CD4-positive, alpha-beta T cell (primary cell): ENCODE measurements around the gene COG2. TPM values are rescaled to one million over a fixed set of nuclear protein-coding genes. Genes with fewer than 3 reads are reported as not detected.
"Not testable (repeated sequence)": the region's sequence is repeated elsewhere in the genome, so short reads cannot be mapped to it uniquely, and the experiment has no call there.

Experiments used
- ATAC-seq: fragments of 200-7000 bp; cut with Tn5 transposase; one replicate; pipeline ENCODE4 v1.10.0; 2022; ENCODE audit warnings: mild to moderate bottlenecking; ENCODE audit not compliant: poor library complexity
- CTCF ChIA-PET: fragments of 350-600 bp; sonication (Branson Sonifier 250); formaldehyde crosslinking; loops from one replicate; lab custom pipeline; 2021; ENCODE audit warnings: antibody characterized with exemption, inconsistent platforms; lab: Charles Lee
- POLR2A ChIA-PET: fragments of 350-600 bp; sonication (Branson Sonifier 250); formaldehyde crosslinking; loops from one replicate; lab custom pipeline; 2021; ENCODE audit warnings: antibody characterized with exemption, inconsistent platforms; lab: Charles Lee
- DNase-seq, 14 experiments: peaks; one replicate each; pipeline ENCODE4 v3.0.0-alpha.2; 2013 to 2020; ENCODE audit warnings: mixed read lengths in 2 of 14
- H3K27ac ChIP-seq, 2 donors: one replicate each; pipeline versions ENCODE4 v1.5.1 to v1.7.0; 2013; ENCODE audit warnings: low read length in 2 of 2, low read depth in 1 of 2, mild to moderate bottlenecking in 1 of 2
- H3K27me3 ChIP-seq, 2 experiments: 1 replicate in 1 of 2; 2 replicates in 1 of 2; pipeline versions ENCODE4 v1.6.1 to v1.7.0; 2013; ENCODE audit warnings: low read length in 2 of 2, control low read depth in 1 of 2, mild to moderate bottlenecking in 1 of 2, moderate library complexity in 1 of 2; ENCODE audit not compliant: insufficient read depth in 2 of 2, control insufficient read depth in 1 of 2
- H3K36me3 ChIP-seq: one replicate; pipeline ENCODE4 v1.6.1; 2013; ENCODE audit warnings: low read length, control low read depth; ENCODE audit not compliant: insufficient read depth
- H3K4me1 ChIP-seq: one replicate; pipeline ENCODE4 v1.6.1; 2013; ENCODE audit warnings: low read length, control low read depth; ENCODE audit not compliant: insufficient read depth
- H3K4me3 ChIP-seq: one replicate; pipeline ENCODE4 v1.5.1; 2013; ENCODE audit warnings: mild to moderate bottlenecking, low read length, moderate library complexity
- H3K9me3 ChIP-seq, 2 experiments: 1 replicate in 1 of 2; 2 replicates in 1 of 2; pipeline versions ENCODE4 v1.6.1 to v1.7.0; 2013; ENCODE audit warnings: low read length in 2 of 2, mild to moderate bottlenecking in 2 of 2, control low read depth in 1 of 2, moderate library complexity in 1 of 2; ENCODE audit not compliant: control insufficient read depth in 1 of 2, insufficient read depth in 1 of 2
- H3K27ac Mint-ChIP-seq: one replicate; pipeline ENCODE4 v1.8.0; 2020; ENCODE audit warnings: mixed read lengths
- H3K27me3 Mint-ChIP-seq: one replicate; pipeline ENCODE4 v1.8.0; 2021; ENCODE audit warnings: mixed read lengths
- H3K36me3 Mint-ChIP-seq: one replicate; pipeline ENCODE4 v1.8.0; 2021; ENCODE audit warnings: low read depth, mixed read lengths
- H3K4me1 Mint-ChIP-seq: one replicate; pipeline ENCODE4 v1.8.0; 2021; ENCODE audit warnings: low read depth, mixed read lengths
- H3K4me3 Mint-ChIP-seq: one replicate; pipeline ENCODE4 v1.8.0; 2020; ENCODE audit warnings: mild to moderate bottlenecking, mixed read lengths
- H3K9me3 Mint-ChIP-seq: one replicate; pipeline ENCODE4 v1.8.0; 2020; ENCODE audit warnings: mixed read lengths
- CTCF ChIP-seq: fragments of 200-600 bp; IDR thresholded peaks from one replicate; pipeline ENCODE4 v1.8.0; 2022; ENCODE audit warnings: antibody characterized with exemption, mild to moderate bottlenecking
- intact Hi-C, 2 experiments: fragments of 100-400 bp; cut with DNase I in 1 of 2; cut with micrococcal nuclease in 1 of 2; formaldehyde crosslinking; loops; one replicate each; pipeline versions ENCODE4 v1.15.1 to v1.9.0; 2023 to 2025; cut with DNase I, micrococcal nuclease
- total RNA-seq, 174 experiments: library from RNA in 2 of 174; stranded (reverse) in 2 of 174; gene quantifications; one replicate each; pipeline ENCODE4 v1.2.3 and lab custom pipeline; 2021 to 2026

The COG2 gene
- total RNA-seq, 2 experiments from 2014 or later: 17.3 to 21.4 TPM

- Mint-ChIP-seq H3K4me3 (no peak overlapping the region), H3K9me3 (no peaks in the 10 kb centered on the region), H3K27ac (no peak overlapping the region), H3K36me3 (no peaks in the 10 kb centered on the region), H3K27me3 (peaks cover 14% of the 10 kb centered on the region), H3K4me1 (no peaks in the 10 kb centered on the region)
- ChIA-PET POLR2A (no interaction called here), CTCF (no interaction called here)
- Histone ChIP-seq H3K9me3 (no peaks in the 10 kb centered on the region), H3K4me3 (no peak overlapping the region), H3K4me1 (no peaks in the 10 kb centered on the region), H3K27ac (no peak overlapping the region), H3K27me3 (peaks cover 6 to 16% of the 10 kb centered on the region in 2 experiments), H3K36me3 (no peaks in the 10 kb centered on the region)
- DNase-seq (no peak), ATAC-seq (no peak)
- intact Hi-C loops: no loop called here
- TF ChIP-seq CTCF: no peak
Measured at GRCh38 chr1:230599926-230600656, 42.2 kb upstream of the COG2 start.

GRCh38 chr1:230600657-230601400, 41.5 kb upstream of the COG2 start:
- H3K9me3 Mint-ChIP-seq, H3K9me3 ChIP-seq, H3K4me1 Mint-ChIP-seq, POLR2A ChIA-PET, CTCF ChIA-PET, H3K27me3 Mint-ChIP-seq, intact Hi-C loops, H3K36me3 ChIP-seq, H3K4me3 Mint-ChIP-seq, DNase-seq, H3K27ac Mint-ChIP-seq, ATAC-seq, H3K27ac ChIP-seq, H3K4me1 ChIP-seq, H3K4me3 ChIP-seq, H3K36me3 Mint-ChIP-seq: not testable (repeated sequence)
- peaks cover 6 to 16% of the 10 kb centered on the region in 2 experiments for H3K27me3 ChIP-seq

- intact Hi-C loops: no loop called here
- H3K27ac ChIP-seq: no peak overlapping the region
- Mint-ChIP-seq H3K4me1 (no peaks in the 10 kb centered on the region), H3K27ac (no peak overlapping the region), H3K36me3 (no peaks in the 10 kb centered on the region), H3K4me3 (no peak overlapping the region), H3K9me3 (no peaks in the 10 kb centered on the region), H3K27me3 (peaks cover 11% of the 10 kb centered on the region)
- no peak overlapping the region for H3K4me3 ChIP-seq
- ATAC-seq: no peak
- H3K27me3 ChIP-seq: peaks cover 0 to 14% of the 10 kb centered on the region in 2 experiments
- no peaks in the 10 kb centered on the region for H3K9me3 ChIP-seq
- TF ChIP-seq CTCF: no peak
- CTCF ChIA-PET: no interaction called here
- no peaks in the 10 kb centered on the region for H3K36me3 ChIP-seq
- no peaks in the 10 kb centered on the region for H3K4me1 ChIP-seq
- no peak for DNase-seq
- POLR2A ChIA-PET: no interaction called here
Measured at GRCh38 chr1:230609208-230609607, 33.1 kb upstream of the COG2 start.
